A673 (cell line): ENCODE data around the gene GZF1. TPM values are rescaled to one million over a fixed set of nuclear protein-coding genes. Genes with fewer than 3 reads are reported as not detected.

Source experiments
- BruUV-seq: library from RNA; stranded (reverse); fragments of 400-500 nt; replicated peaks from 2 replicates; lab custom pipeline; 2021; lab: Mats Ljungman, UMichigan
- CTCF ChIA-PET: fragments of 300-600 bp; sonication (Branson Sonifier 250); formaldehyde crosslinking; loops from one replicate; lab custom pipeline; 2022; ENCODE audit warnings: antibody characterized with exemption; lab: Charles Lee
- POLR2A ChIA-PET: fragments of 300-600 bp; sonication (Branson Sonifier 250); formaldehyde crosslinking; loops from one replicate; lab custom pipeline; 2022; ENCODE audit warnings: antibody characterized with exemption; ENCODE audit not compliant: low non-redundant PET; lab: Charles Lee
- DNase-seq: peaks from one replicate; pipeline ENCODE4 v3.0.0-alpha.2; 2015; ENCODE audit warnings: low spot score
- H3K27ac ChIP-seq: fragments of 200-600 bp; sonication (generic); 2 replicates; pipeline ENCODE4 v1.5.1; 2016; ENCODE audit warnings: mixed run types, low read depth, mild to moderate bottlenecking, mixed read lengths, antibody characterized with exemption, low read length; ENCODE audit not compliant: poor library complexity, severe bottlenecking
- H3K27me3 ChIP-seq: fragments of 200-600 bp; sonication (generic); replicated peaks from 2 replicates; pipeline ENCODE4 v1.6.1; 2017; ENCODE audit warnings: mixed run types, low read depth, mild to moderate bottlenecking, mixed read lengths, antibody characterized with exemption, low read length; ENCODE audit not compliant: insufficient read depth, poor library complexity
- H3K36me3 ChIP-seq: fragments of 200-600 bp; sonication (generic); 2 replicates; pipeline ENCODE4 v1.6.1; 2016; ENCODE audit warnings: mixed run types, mild to moderate bottlenecking, mixed read lengths, antibody characterized with exemption, low read length; ENCODE audit not compliant: insufficient read depth, poor library complexity, severe bottlenecking
- H3K4me1 ChIP-seq: fragments of 200-600 bp; sonication (generic); 2 replicates; pipeline ENCODE4 v1.6.1; 2017; ENCODE audit warnings: mixed run types, mild to moderate bottlenecking, mixed read lengths, antibody characterized with exemption, low read length; ENCODE audit not compliant: insufficient read depth, poor library complexity, severe bottlenecking
- H3K4me3 ChIP-seq: fragments of 200-600 bp; sonication (generic); 2 replicates; pipeline ENCODE4 v1.5.1; 2016; ENCODE audit warnings: low read depth, mixed run types, mild to moderate bottlenecking, mixed read lengths, low read length; ENCODE audit not compliant: poor library complexity, severe bottlenecking
- H3K9me3 ChIP-seq: fragments of 200-600 bp; sonication (generic); 2 replicates; pipeline ENCODE4 v1.6.1; 2016; ENCODE audit warnings: mixed run types, low read depth, mild to moderate bottlenecking, mixed read lengths, antibody characterized with exemption, low read length; ENCODE audit not compliant: poor library complexity, severe bottlenecking
- CTCF ChIP-seq: fragments of 300-800, 200-600 bp; sonication (generic); conservative IDR thresholded peaks from 2 replicates; pipeline ENCODE4 v1.5.1; 2017; ENCODE audit warnings: low read depth, mild to moderate bottlenecking, antibody characterized with exemption, low read length, moderate library complexity, mixed read lengths
- EZH2 ChIP-seq: fragments of 200-600 bp; sonication (generic); IDR thresholded peaks from 2 replicates; pipeline ENCODE4 v1.6.1; 2017; ENCODE audit warnings: borderline replicate concordance, low read depth, mild to moderate bottlenecking, mixed read lengths, antibody characterized with exemption, low read length; ENCODE audit not compliant: poor library complexity, severe bottlenecking
- intact Hi-C: fragments of 100-400 bp; cut with micrococcal nuclease; formaldehyde crosslinking; loops from one replicate; pipeline ENCODE4 v1.10.0; 2022; ENCODE audit not compliant: unreplicated experiment
- total RNA-seq: library from RNA; stranded (reverse); gene quantifications from 2 replicates; pipeline ENCODE4 v1.2.3, GENCODE V29; 2021

The GZF1 gene
- total RNA-seq, 1 experiment from 2014 or later, result 13.7 TPM

- POLR2A ChIA-PET, result interaction anchor here (1.0 to 1.7 kb wide), 2 partner anchors 9 kb away, joined by 5 to 6 read pairs; no protein-coding TSS in a partner anchor
- Histone ChIP-seq H3K9me3 (no peaks in the 10 kb centered on the region), H3K4me3 (peak overlapping the region; percentile 96), H3K36me3 (peaks cover 11% of the 10 kb centered on the region), H3K4me1 (peaks cover 10% of the 10 kb centered on the region), H3K27me3 (no peaks in the 10 kb centered on the region), H3K27ac (peak overlapping the region; percentile 88)
- CTCF ChIA-PET, result interaction anchor here (0.6 to 2.5 kb wide), 5 partner anchors 9 to 658 kb away, joined by 4 to 12 read pairs (median 6); partner anchors contain the start of gene NAPB
- peak; percentile 87 for DNase-seq
- intact Hi-C loops, result loop anchor here (10.0 kb wide), 2 partner anchors 295 to 1835 kb away; partner anchors contain the start of gene NKX2-2
- TF ChIP-seq CTCF (peak; percentile 56), EZH2 (no peak)
- no TSS peak for BruUV-seq
Measured at GRCh38 chr20:23349338-23350195, 12.4 kb upstream of the GZF1 start.

- peak; percentile 98 for DNase-seq
- Histone ChIP-seq H3K36me3 (peaks cover 19% of the 10 kb centered on the region), H3K27ac (peak within 1 kb of the TSS; percentile 88), H3K9me3 (no peaks in the 10 kb centered on the region), H3K4me3 (peak within 1 kb of the TSS; percentile 96), H3K27me3 (no peaks in the 10 kb centered on the region), H3K4me1 (peaks cover 10% of the 10 kb centered on the region)
- POLR2A ChIA-PET, result interaction anchor here (1.0 to 1.7 kb wide), 2 partner anchors 8 to 10 kb away, joined by 5 to 6 read pairs; no protein-coding TSS in a partner anchor
- intact Hi-C loops, result loop anchor here (10.0 kb wide), 1 partner anchor 1836 kb away; the partner anchor contains the start of gene NKX2-2
- TF ChIP-seq EZH2 (no peak), CTCF (no peak)
- CTCF ChIA-PET, result interaction anchor here (0.6 to 2.5 kb wide), 5 partner anchors 8 to 658 kb away, joined by 4 to 12 read pairs (median 6); partner anchors contain the start of gene NAPB
- TSS peak; percentile 71 for BruUV-seq
Measured at GRCh38 chr20:23350196-23350903, 11.6 kb upstream of the GZF1 start, which contains the start of gene NXT1. TSS of gene NXT1 (plus strand) at chr20:23350791. CDS start at chr20:23354042, 3,251 bp downstream.
